Activated T-helper 2 cell treated with anti-CD3 and anti-CD28 coated beads, Interferon-gamma antibody, Interleukin-2, Interleukin-4, amounts not matched to agents 10 μg/mL and 5 μg/mL and 100 μg/mL, durations not matched to agents 14 hours and 24 hours and 36 hours (primary cell): ENCODE results near the gene CRHBP. TPM values are rescaled to one million over a fixed set of nuclear protein-coding genes. Genes with fewer than 3 reads are reported as not detected.
"Not testable (repeated sequence)": the region's sequence is repeated elsewhere in the genome, so short reads cannot be mapped to it uniquely, and the experiment has no call there.

ENCODE experiments used
- DNase-seq: peaks from one replicate; pipeline ENCODE4 v3.0.0; 2021; ENCODE audit warnings: low spot score
- H3K27ac Mint-ChIP-seq: one replicate; pipeline ENCODE4 v1.8.0; 2021; ENCODE audit warnings: mixed read lengths
- H3K27me3 Mint-ChIP-seq: one replicate; pipeline ENCODE4 v1.8.0; 2021; ENCODE audit warnings: low read depth, mixed read lengths
- H3K36me3 Mint-ChIP-seq: one replicate; pipeline ENCODE4 v1.8.0; 2021; ENCODE audit warnings: low read depth, mixed read lengths
- H3K4me1 Mint-ChIP-seq: one replicate; pipeline ENCODE4 v1.8.0; 2021; ENCODE audit warnings: low read depth, mixed read lengths
- H3K4me3 Mint-ChIP-seq: one replicate; pipeline ENCODE4 v1.8.0; 2021; ENCODE audit warnings: low read depth, mild to moderate bottlenecking, moderate library complexity, mixed read lengths
- H3K9me3 Mint-ChIP-seq: one replicate; pipeline ENCODE4 v1.8.0; 2021; ENCODE audit warnings: mixed read lengths
- intact Hi-C: fragments of 100-400 bp; cut with micrococcal nuclease; formaldehyde crosslinking; loops from one replicate; pipeline ENCODE4 v1.15.1; 2023
- total RNA-seq: library from RNA; stranded (reverse); gene quantifications from 2 replicates; pipeline ENCODE4 v1.2.3, GENCODE V29; 2022

Gene CRHBP, protein sequence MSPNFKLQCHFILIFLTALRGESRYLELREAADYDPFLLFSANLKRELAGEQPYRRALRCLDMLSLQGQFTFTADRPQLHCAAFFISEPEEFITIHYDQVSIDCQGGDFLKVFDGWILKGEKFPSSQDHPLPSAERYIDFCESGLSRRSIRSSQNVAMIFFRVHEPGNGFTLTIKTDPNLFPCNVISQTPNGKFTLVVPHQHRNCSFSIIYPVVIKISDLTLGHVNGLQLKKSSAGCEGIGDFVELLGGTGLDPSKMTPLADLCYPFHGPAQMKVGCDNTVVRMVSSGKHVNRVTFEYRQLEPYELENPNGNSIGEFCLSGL
- 0.09 TPM in 1 of 2 replicates, not detected in the other for total RNA-seq

- H3K27me3 Mint-ChIP-seq: peaks cover 57% of the 10 kb centered on the region
- H3K36me3 Mint-ChIP-seq: no peaks in the 10 kb centered on the region
- intact Hi-C loops: loop anchor here (10.0 kb wide), 1 partner anchor 682 kb away; the partner anchor contains the start of gene OTP
- no peaks in the 10 kb centered on the region for H3K4me1 Mint-ChIP-seq
- H3K4me3 Mint-ChIP-seq: no peak within 1 kb of the TSS
- no peaks in the 10 kb centered on the region for H3K9me3 Mint-ChIP-seq
- no peak within 1 kb of the TSS for H3K27ac Mint-ChIP-seq
- DNase-seq: no peak
Observed at GRCh38 chr5:76952795-76953536, at the start of gene CRHBP. Gene CRHBP, plus strand, starts transcription at chr5:76953045. Its CDS starts 90 bp downstream, at chr5:76953135.

DNA sequence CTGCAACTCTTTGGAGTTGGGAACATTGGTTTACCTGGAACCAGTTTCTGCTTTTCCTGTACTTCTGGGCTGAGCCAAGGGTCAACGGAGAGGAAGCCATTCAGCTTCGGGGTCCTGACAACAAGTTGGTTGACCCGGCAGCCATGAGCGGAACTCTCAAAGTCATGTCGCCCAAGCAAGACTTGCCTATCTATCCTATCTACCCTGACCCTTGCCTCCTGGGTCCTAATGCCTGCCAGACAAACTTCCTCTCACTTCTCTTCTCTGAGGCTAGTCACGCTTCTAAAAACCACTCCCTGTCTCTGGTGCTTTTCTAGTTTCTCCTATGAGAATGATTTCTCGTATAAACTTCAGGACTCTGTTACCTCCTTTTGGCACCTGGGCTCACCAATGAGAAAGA, 44.7 kb upstream of the CRHBP start:
- no peak for DNase-seq
- Mint-ChIP-seq H3K4me3 (no peak overlapping the region), H3K36me3 (no peaks in the 10 kb centered on the region), H3K27me3 (no peaks in the 10 kb centered on the region), H3K9me3 (no peaks in the 10 kb centered on the region), H3K4me1 (no peaks in the 10 kb centered on the region), H3K27ac (no peak overlapping the region)
- intact Hi-C loops: no loop called here

- H3K27me3 Mint-ChIP-seq, H3K4me3 Mint-ChIP-seq, H3K4me1 Mint-ChIP-seq, DNase-seq, H3K9me3 Mint-ChIP-seq, H3K27ac Mint-ChIP-seq, H3K36me3 Mint-ChIP-seq, intact Hi-C loops: not testable (repeated sequence)
Observed at GRCh38 chr5:76910344-76910933, 42.4 kb upstream of the CRHBP start.

- H3K9me3 Mint-ChIP-seq, DNase-seq, H3K27me3 Mint-ChIP-seq, H3K4me3 Mint-ChIP-seq, H3K36me3 Mint-ChIP-seq, H3K27ac Mint-ChIP-seq, intact Hi-C loops, H3K4me1 Mint-ChIP-seq: not testable (repeated sequence)
Observed at GRCh38 chr5:76914671-76915070, 38.2 kb upstream of the CRHBP start.

DNA sequence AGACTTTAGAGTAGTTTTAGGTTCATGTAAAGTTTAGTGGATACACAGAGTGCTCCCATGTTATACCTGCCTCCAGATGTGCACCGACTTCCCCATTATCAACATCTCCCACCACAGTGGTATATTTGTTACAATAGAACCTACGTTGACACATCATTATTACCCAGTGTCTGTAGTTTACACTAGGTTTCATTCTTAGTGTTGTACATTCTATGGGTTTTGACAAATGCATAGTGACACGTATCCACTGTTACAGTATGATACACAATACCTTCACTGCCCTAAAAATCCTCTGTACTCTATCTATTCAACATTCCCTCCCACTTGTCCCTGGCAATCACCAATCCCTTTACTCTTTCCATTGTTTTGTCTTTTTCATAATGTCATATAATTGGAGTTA, 34.3 kb upstream of the CRHBP start:
- H3K27ac Mint-ChIP-seq: no peak overlapping the region
- no peak overlapping the region for H3K4me3 Mint-ChIP-seq
- H3K36me3 Mint-ChIP-seq: peaks cover 4% of the 10 kb centered on the region
- H3K9me3 Mint-ChIP-seq: peaks cover 4% of the 10 kb centered on the region
- intact Hi-C loops: no loop called here
- H3K27me3 Mint-ChIP-seq: peaks cover 1% of the 10 kb centered on the region
- DNase-seq: no peak
- no peaks in the 10 kb centered on the region for H3K4me1 Mint-ChIP-seq

DNA sequence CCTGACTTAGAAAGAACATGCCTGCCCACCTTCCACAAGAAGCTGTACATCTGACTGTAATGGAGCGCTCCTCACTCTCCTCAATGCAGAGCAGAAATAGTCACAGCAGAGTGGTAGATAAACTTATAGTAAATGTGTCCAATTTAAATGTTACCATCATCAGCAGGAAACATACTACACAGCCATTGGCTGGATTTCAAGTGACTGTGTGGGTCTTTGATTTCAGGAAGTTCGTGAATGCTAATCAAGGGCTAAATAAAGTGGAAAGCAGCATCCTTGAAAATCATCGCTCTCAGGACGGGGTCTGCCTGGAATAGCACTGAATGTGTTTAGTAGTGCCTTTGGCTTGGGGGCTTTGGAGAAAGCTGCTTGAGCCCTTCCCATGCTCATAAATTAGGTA, 32.4 kb upstream of the CRHBP start:
- Mint-ChIP-seq H3K4me1 (no peaks in the 10 kb centered on the region), H3K4me3 (no peak overlapping the region), H3K27ac (no peak overlapping the region), H3K9me3 (no peaks in the 10 kb centered on the region), H3K27me3 (peaks cover 5% of the 10 kb centered on the region), H3K36me3 (no peaks in the 10 kb centered on the region)
- DNase-seq: no peak
- intact Hi-C loops: no loop called here

DNA sequence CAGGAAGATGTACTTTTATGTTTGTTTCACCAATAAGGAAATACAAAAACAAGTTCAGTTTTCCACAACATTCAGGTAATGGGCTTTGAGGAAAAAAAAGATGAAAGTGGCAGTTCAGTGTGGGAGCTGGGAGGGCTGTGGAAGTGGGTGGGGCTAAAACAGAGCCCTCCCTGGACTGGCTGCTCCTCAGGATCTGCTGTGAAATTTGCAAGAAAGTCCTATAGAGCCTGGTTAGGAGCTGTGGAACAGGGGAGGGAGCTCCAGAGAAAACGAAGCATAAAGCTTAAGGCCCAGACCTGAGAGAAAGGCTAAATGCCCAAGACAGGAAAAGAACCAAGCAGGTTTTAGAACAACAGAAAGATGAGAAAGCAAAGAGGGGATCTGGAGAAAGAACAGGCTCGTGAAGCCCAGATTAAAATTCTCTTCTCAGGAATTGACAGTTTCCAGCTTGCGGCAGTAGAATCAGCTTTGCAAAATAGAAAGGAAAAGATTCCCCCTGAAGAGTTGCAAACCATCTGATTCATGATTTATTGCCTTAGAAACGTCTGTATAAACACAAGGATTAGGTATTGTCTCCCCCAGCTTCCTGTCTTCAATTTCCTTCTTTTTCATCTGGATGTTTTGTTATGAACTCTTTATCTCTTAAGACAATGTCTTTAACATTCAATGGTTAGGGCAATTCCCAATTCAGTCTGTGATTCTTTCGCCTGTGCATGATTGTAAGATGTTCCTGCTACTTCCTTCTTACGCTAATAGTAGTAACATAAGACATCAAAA, 26.3 kb upstream of the CRHBP start:
- Mint-ChIP-seq H3K4me3 (no peak overlapping the region), H3K4me1 (no peaks in the 10 kb centered on the region), H3K9me3 (no peaks in the 10 kb centered on the region), H3K36me3 (no peaks in the 10 kb centered on the region), H3K27ac (no peak overlapping the region), H3K27me3 (peaks cover 16% of the 10 kb centered on the region)
- intact Hi-C loops: no loop called here
- DNase-seq: no peak

GRCh38 chr5:76927961-76928360, 24.9 kb upstream of the CRHBP start:
- no peak for DNase-seq
- H3K27me3 Mint-ChIP-seq: peaks cover 17% of the 10 kb centered on the region
- no peaks in the 10 kb centered on the region for H3K9me3 Mint-ChIP-seq
- H3K36me3 Mint-ChIP-seq: no peaks in the 10 kb centered on the region
- intact Hi-C loops: no loop called here
- no peak overlapping the region for H3K27ac Mint-ChIP-seq
- no peak overlapping the region for H3K4me3 Mint-ChIP-seq
- H3K4me1 Mint-ChIP-seq: no peaks in the 10 kb centered on the region

GRCh38 chr5:76930083-76930482, 22.8 kb upstream of the CRHBP start:
- no peaks in the 10 kb centered on the region for H3K36me3 Mint-ChIP-seq
- intact Hi-C loops: no loop called here
- H3K9me3 Mint-ChIP-seq: no peaks in the 10 kb centered on the region
- H3K27ac Mint-ChIP-seq: no peak overlapping the region
- no peak overlapping the region for H3K4me3 Mint-ChIP-seq
- H3K4me1 Mint-ChIP-seq: no peaks in the 10 kb centered on the region
- H3K27me3 Mint-ChIP-seq: peaks cover 13% of the 10 kb centered on the region
- no peak for DNase-seq

- Mint-ChIP-seq H3K4me1 (peaks cover 4% of the 10 kb centered on the region), H3K27ac (no peak overlapping the region), H3K27me3 (peaks cover 8% of the 10 kb centered on the region), H3K4me3 (no peak overlapping the region), H3K9me3 (no peaks in the 10 kb centered on the region), H3K36me3 (no peaks in the 10 kb centered on the region)
- intact Hi-C loops: no loop called here
- DNase-seq: no peak
Observed at GRCh38 chr5:76938177-76938576, 14.7 kb upstream of the CRHBP start.

- H3K4me3 Mint-ChIP-seq: no peak overlapping the region
- H3K27ac Mint-ChIP-seq: no peak overlapping the region
- no peaks in the 10 kb centered on the region for H3K36me3 Mint-ChIP-seq
- intact Hi-C loops: no loop called here
- no peak for DNase-seq
- H3K4me1 Mint-ChIP-seq: peaks cover 4% of the 10 kb centered on the region
- peaks cover 22% of the 10 kb centered on the region for H3K27me3 Mint-ChIP-seq
- no peaks in the 10 kb centered on the region for H3K9me3 Mint-ChIP-seq
Observed at GRCh38 chr5:76941000-76941399, 11.8 kb upstream of the CRHBP start.

GRCh38 chr5:76941442-76941841, 11.4 kb upstream of the CRHBP start:
- H3K4me3 Mint-ChIP-seq: no peak overlapping the region
- H3K36me3 Mint-ChIP-seq: no peaks in the 10 kb centered on the region
- H3K4me1 Mint-ChIP-seq: peaks cover 4% of the 10 kb centered on the region
- peaks cover 26% of the 10 kb centered on the region for H3K27me3 Mint-ChIP-seq
- intact Hi-C loops: no loop called here
- H3K27ac Mint-ChIP-seq: no peak overlapping the region
- no peaks in the 10 kb centered on the region for H3K9me3 Mint-ChIP-seq
- DNase-seq: no peak
